ENCODE results near the gene TLCD2. TPM values are rescaled to one million over a fixed set of nuclear protein-coding genes. Genes with fewer than 3 reads are reported as not detected.
"Not testable (repeated sequence)": the region's sequence is repeated elsewhere in the genome, so short reads cannot be mapped to it uniquely, and the experiment has no call there.

The TLCD2 gene
- total RNA-seq, 1 donor from 2014 or later = 8.6 TPM

DNA sequence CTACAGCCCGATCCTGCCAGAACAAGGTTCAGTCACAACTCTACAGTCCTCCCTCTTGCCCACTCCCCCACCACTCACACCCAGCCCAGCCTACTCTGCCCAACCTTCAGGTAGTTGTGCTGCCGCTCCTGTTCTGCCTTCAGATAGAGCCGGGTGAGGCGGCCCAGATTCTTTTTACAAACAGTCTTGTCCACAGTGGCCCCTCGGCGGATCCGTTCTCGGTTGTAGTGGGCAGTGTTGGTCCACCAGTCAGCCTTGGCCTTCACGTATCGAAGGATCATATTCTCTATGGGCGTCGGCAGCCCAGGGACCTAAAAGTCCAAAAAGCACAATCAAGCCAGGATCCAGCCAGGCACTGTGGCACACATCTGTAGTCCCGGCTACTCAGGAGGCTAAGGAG lies 33.8 kb downstream of the TLCD2 start:
- no peak overlapping the region for H3K4me3 Mint-ChIP-seq
- no peaks in the 10 kb centered on the region for H3K9me3 Mint-ChIP-seq
- H3K36me3 Mint-ChIP-seq = peaks cover 68% of the 10 kb centered on the region
- TF ChIP-seq CTCF (IDR thresholded peaks at IDR 0.05; ENCODE audit: unreplicated experiment) = no peak
- no peaks in the 10 kb centered on the region for H3K27me3 Mint-ChIP-seq (ENCODE audit: low read depth)
- no peak for DNase-seq (ENCODE audit: low spot score in 2 of 2, unreplicated experiment in 2 of 2)
- H3K4me1 Mint-ChIP-seq = no peaks in the 10 kb centered on the region
- no peak overlapping the region for H3K27ac Mint-ChIP-seq

DNA sequence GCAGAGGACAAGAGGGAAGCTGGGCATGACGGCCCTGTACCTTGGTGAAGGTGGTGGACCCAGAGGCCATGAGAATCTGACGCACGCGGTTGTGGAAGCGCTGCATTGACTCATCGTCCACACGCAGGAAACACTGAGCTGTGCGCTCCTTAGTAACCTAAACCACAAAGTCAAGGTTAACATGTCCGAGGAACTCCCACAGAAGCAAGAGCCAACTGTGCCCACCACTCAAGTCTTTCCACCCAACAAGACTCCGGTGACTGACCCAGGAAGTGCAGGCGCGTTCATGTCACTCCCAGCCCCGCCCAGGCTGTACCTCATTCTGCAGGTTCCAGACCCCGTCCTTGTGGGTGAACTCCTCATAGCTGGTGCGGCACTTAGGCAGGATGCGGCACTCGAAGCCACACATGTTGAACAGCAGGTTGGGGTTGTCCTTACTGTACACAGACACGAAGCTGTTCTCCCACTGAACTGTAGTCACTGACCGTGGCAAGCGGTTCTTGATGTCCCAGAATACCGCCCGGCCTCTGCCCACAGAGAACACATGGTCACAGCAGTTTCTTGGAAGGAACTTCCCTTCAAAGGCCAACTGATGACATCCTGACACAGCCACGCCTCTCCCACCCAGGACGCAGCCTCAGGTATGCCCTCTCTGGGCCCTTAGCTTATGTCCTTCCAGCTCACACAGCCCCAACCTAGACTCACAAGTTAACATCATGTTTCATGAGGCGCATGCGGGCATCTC lies 37.0 kb downstream of the TLCD2 start:
- no peaks in the 10 kb centered on the region for H3K27me3 Mint-ChIP-seq (ENCODE audit: low read depth)
- no peak for TF ChIP-seq CTCF (IDR thresholded peaks at IDR 0.05; ENCODE audit: unreplicated experiment)
- no peak overlapping the region for H3K27ac Mint-ChIP-seq
- no peak overlapping the region for H3K4me3 Mint-ChIP-seq
- no peaks in the 10 kb centered on the region for H3K9me3 Mint-ChIP-seq
- H3K4me1 Mint-ChIP-seq = no peaks in the 10 kb centered on the region
- H3K36me3 Mint-ChIP-seq = peaks cover 64% of the 10 kb centered on the region
- DNase-seq (ENCODE audit: low spot score in 2 of 2, unreplicated experiment in 2 of 2) = no peak

DNA sequence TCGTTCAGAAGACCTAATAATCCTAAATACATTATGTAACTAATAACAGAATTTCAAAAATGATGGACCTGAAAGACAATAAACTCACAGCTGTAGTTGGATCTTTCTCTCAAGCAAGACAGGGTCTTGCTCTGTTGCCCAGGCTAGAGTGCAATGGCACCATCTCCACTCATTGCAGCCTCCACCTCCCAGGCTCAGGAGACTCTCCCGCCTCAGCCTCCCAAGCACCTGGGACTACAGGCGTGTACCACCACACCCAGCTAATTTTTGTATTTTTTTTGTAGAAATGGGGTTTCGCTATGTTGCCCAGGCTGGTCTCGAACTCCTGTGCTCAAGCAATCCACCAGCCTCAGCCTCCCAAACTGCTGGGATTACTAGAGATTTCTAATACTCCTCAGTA lies 46.2 kb downstream of the TLCD2 start:
- H3K4me1 Mint-ChIP-seq; DNase-seq (ENCODE audit: low spot score in 2 of 2, unreplicated experiment in 2 of 2); H3K4me3 Mint-ChIP-seq; H3K27ac Mint-ChIP-seq; H3K9me3 Mint-ChIP-seq; H3K27me3 Mint-ChIP-seq (ENCODE audit: low read depth): not testable (repeated sequence)
- peaks cover 50% of the 10 kb centered on the region for H3K36me3 Mint-ChIP-seq

DNA sequence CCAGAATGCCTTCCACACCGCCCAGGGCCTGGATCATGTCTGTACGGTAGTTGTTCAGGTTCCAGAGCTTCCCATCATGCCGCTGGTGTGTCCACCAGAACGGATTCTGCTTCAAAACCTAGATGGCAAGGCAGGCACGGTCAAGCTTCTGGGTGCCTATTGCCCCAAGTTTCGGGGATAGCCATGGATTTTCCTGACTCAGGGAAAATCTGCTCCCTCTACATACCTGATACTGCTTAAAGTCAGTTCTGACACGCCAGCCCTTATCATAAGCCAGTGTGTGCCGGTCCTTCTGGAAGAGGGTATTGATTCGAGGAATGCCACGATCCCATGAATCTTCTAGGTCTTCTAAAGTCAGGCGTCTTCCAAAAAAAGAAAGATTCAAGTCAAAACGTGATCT lies 49.1 kb downstream of the TLCD2 start:
- Mint-ChIP-seq H3K4me3 (no peak overlapping the region), H3K27ac (no peak overlapping the region), H3K9me3 (no peaks in the 10 kb centered on the region), H3K27me3 (ENCODE audit: low read depth) (no peaks in the 10 kb centered on the region), H3K4me1 (no peaks in the 10 kb centered on the region), H3K36me3 (peaks cover 57% of the 10 kb centered on the region)
- DNase-seq (ENCODE audit: low spot score in 2 of 2, unreplicated experiment in 2 of 2) = no peak
- no peak for TF ChIP-seq CTCF (IDR thresholded peaks at IDR 0.05; ENCODE audit: unreplicated experiment)

GRCh38 chr17:1658100-1658499 lies 52.1 kb downstream of the TLCD2 start:
- H3K27me3 Mint-ChIP-seq (ENCODE audit: low read depth) = no peaks in the 10 kb centered on the region
- H3K27ac Mint-ChIP-seq = no peak overlapping the region
- H3K36me3 Mint-ChIP-seq = peaks cover 70% of the 10 kb centered on the region

GRCh38 chr17:1653735-1654134 lies 56.4 kb downstream of the TLCD2 start:
- Mint-ChIP-seq H3K4me3 (no peak overlapping the region), H3K9me3 (no peaks in the 10 kb centered on the region), H3K27ac (no peak overlapping the region), H3K36me3 (peaks cover 48% of the 10 kb centered on the region), H3K27me3 (ENCODE audit: low read depth) (no peaks in the 10 kb centered on the region), H3K4me1 (no peaks in the 10 kb centered on the region)
- no peak for TF ChIP-seq CTCF (IDR thresholded peaks at IDR 0.05; ENCODE audit: unreplicated experiment)
- DNase-seq (ENCODE audit: low spot score in 2 of 2, unreplicated experiment in 2 of 2) = no peak

More at GRCh38 chr17:1658100-1658499, 52.1 kb downstream of the TLCD2 start:
- no peaks in the 10 kb centered on the region for H3K4me1 Mint-ChIP-seq
- no peak overlapping the region for H3K4me3 Mint-ChIP-seq
- TF ChIP-seq CTCF (IDR thresholded peaks at IDR 0.05; ENCODE audit: unreplicated experiment) = no peak
- no peak for DNase-seq (ENCODE audit: low spot score in 2 of 2, unreplicated experiment in 2 of 2)
- H3K9me3 Mint-ChIP-seq = no peaks in the 10 kb centered on the region

GRCh38 chr17:1652794-1653193 lies 57.4 kb downstream of the TLCD2 start:
- H3K27ac Mint-ChIP-seq; H3K9me3 Mint-ChIP-seq; H3K27me3 Mint-ChIP-seq (ENCODE audit: low read depth); H3K4me3 Mint-ChIP-seq; H3K4me1 Mint-ChIP-seq; DNase-seq (ENCODE audit: low spot score in 2 of 2, unreplicated experiment in 2 of 2): not testable (repeated sequence)
- H3K36me3 Mint-ChIP-seq = peaks cover 39% of the 10 kb centered on the region
